ENCODE measurements around the gene SLC13A3.

DNA sequence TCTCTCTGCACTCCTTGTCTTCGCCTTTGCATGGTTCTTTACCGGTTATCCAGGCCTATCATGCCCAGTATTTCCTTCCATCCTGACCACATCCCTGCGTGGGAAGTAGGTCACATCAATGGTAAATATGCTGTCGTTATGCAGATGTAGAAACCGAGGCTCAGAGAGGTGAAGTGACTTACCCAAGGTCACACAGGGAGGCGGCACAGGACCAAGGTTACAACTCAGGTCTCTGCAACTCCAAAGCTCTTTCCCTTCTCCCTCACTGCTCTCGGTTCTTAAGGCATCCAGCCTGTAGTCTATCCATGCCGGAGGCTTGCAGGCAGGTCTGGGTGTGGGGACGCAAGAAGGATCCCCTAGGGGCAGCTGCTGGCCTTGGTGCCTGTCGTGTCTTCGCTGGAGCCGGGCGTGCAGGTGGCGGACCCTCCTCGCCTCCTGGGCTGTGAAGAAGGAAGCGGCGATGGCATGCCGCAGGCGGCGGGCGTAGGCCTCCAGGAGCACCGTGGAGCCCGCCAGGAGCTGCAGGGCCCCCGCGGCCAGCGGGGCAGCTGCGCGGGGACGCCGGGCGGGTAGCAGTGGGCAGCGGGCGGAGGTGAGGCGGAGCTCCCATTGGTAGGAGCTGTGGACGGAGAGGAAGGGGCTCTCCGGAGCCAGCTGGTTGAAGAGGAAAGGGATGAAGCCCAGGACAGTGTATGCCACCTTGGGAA is 109.9 kb downstream of the SLC13A3 start:
- TF ChIP-seq CTCF (IDR thresholded peaks at IDR 0.05; ENCODE audit: insufficient read depth, low read length) (no peak), POLR2AphosphoS5 (IDR thresholded peaks at IDR 0.05; ENCODE audit: low read depth) (no peak)

All from HL-60 (cell line).